HG02623 (cell line): ENCODE measurements around the gene CCL3.

Source experiments
- ATAC-seq: cut with Tn5 transposase; IDR thresholded peaks from one replicate; pipeline ENCODE4 v1.9.1; 2021; ENCODE audit warnings: moderate library complexity; ENCODE audit not compliant: unreplicated experiment

CCL3 gene

GRCh38 chr17:36055921-36056520 lies 33.9 kb downstream of the CCL3 start:
- ATAC-seq, result no peak

GRCh38 chr17:36055171-36055570 lies 34.8 kb downstream of the CCL3 start:
- no peak for ATAC-seq

GRCh38 chr17:36049643-36050042 lies 40.3 kb downstream of the CCL3 start:
- ATAC-seq, result no peak

GRCh38 chr17:36048066-36048465 lies 41.9 kb downstream of the CCL3 start:
- ATAC-seq, result no peak
